Muscle of arm (tissue), 12 donors: Measurements from ENCODE around the gene TRPM4. TPM values are rescaled to one million over a fixed set of nuclear protein-coding genes. Genes with fewer than 3 reads are reported as not detected.
"Not testable (repeated sequence)": the region's sequence is repeated elsewhere in the genome, so short reads cannot be mapped to it uniquely, and the experiment has no call there.

Experiments used
- DNase-seq: peaks from one replicate; pipeline ENCODE4 v3.0.0-alpha.2; 2013
- polyA plus RNA-seq, 12 donors: library from polyadenylated mRNA; unstranded; fragments of 120-200 nt; gene quantifications; one replicate each; pipeline ENCODE4 v1.2.1, GENCODE V29; 2013; ENCODE audit not compliant: insufficient read length in 12 of 12

The TRPM4 gene
- polyA plus RNA-seq, 12 donors = 21.5 to 51.8 (median 32.3) TPM; not detected in 1

GRCh38 chr19:49224441-49224840 is 66.8 kb downstream of the TRPM4 start:
- DNase-seq = not testable (repeated sequence)

- no peak for DNase-seq
Measured at GRCh38 chr19:49224879-49225278, 67.3 kb downstream of the TRPM4 start.

- no peak for DNase-seq
Measured at GRCh38 chr19:49229416-49229815, 71.8 kb downstream of the TRPM4 start.

- DNase-seq = no peak
Measured at GRCh38 chr19:49231389-49231788, 73.8 kb downstream of the TRPM4 start.

- no peak for DNase-seq
Measured at GRCh38 chr19:49231804-49232203, 74.2 kb downstream of the TRPM4 start.

- no peak for DNase-seq
Measured at GRCh38 chr19:49233163-49233562, 75.6 kb downstream of the TRPM4 start.

GRCh38 chr19:49241769-49242168 is 84.2 kb downstream of the TRPM4 start:
- DNase-seq = no peak

GRCh38 chr19:49243129-49243528 is 85.5 kb downstream of the TRPM4 start:
- no peak for DNase-seq

GRCh38 chr19:49243726-49244125 is 86.1 kb downstream of the TRPM4 start:
- no peak for DNase-seq

- DNase-seq = no peak
Measured at GRCh38 chr19:49244256-49244655, 86.7 kb downstream of the TRPM4 start.

GRCh38 chr19:49247676-49248075 is 90.1 kb downstream of the TRPM4 start:
- no peak for DNase-seq

- DNase-seq = no peak
Measured at GRCh38 chr19:49249933-49250332, 92.3 kb downstream of the TRPM4 start.

GRCh38 chr19:49255674-49256073 is 98.1 kb downstream of the TRPM4 start:
- DNase-seq = peak; percentile 18

- DNase-seq = no peak
Measured at GRCh38 chr19:49256691-49257090, 99.1 kb downstream of the TRPM4 start.

Other genes with a start within 250 kb of the TRPM4 start
- under 1 TPM in 9 of 12 donors, not detected in 3; 0.14 to 0.68 (median 0.37) TPM for gene DHDH, start 224.1 kb upstream of the TRPM4 start, polyA plus RNA-seq
- 10 to 100 TPM in 11 of 12 donors, not detected in 1; 28.4 to 50.9 (median 34.7) TPM for gene BAX, start 202.9 kb upstream of the TRPM4 start, polyA plus RNA-seq
- gene FTL, start 192.5 kb upstream of the TRPM4 start, polyA plus RNA-seq = 1,000 to 10,000 TPM in 1 of 12 donors, 100 to 1,000 TPM in 10, not detected in 1; 466 to 1,078 (median 553) TPM
- 100 to 1,000 TPM in 1 of 12 donors, 10 to 100 TPM in 10, not detected in 1; 51.4 to 109 (median 87.1) TPM for gene GYS1, start 164.5 kb upstream of the TRPM4 start, polyA plus RNA-seq
- 10 to 100 TPM in 11 of 12 donors, not detected in 1; 43.6 to 61.1 (median 49.2) TPM for gene RUVBL2, start 163.9 kb upstream of the TRPM4 start, polyA plus RNA-seq
- not detected for gene LHB, start 140.7 kb upstream of the TRPM4 start, polyA plus RNA-seq
- gene CGB3, start 133.5 kb upstream of the TRPM4 start, polyA plus RNA-seq = 1 to 10 TPM in 1 of 12 donors, under 1 TPM in 2, not detected in 9; 0.30 to 2.1 (median 0.59) TPM
- gene CGB2, start 125.9 kb upstream of the TRPM4 start, polyA plus RNA-seq = not detected
- gene CGB1, start 120.9 kb upstream of the TRPM4 start, polyA plus RNA-seq = under 1 TPM in 1 of 12 donors, not detected in 11; 0.30 TPM
- gene CGB5, start 113.9 kb upstream of the TRPM4 start, polyA plus RNA-seq = under 1 TPM in 5 of 12 donors, not detected in 7; 0.17 to 0.92 (median 0.48) TPM
- 1 to 10 TPM in 1 of 12 donors, under 1 TPM in 6, not detected in 5; 0.27 to 1.2 (median 0.71) TPM for gene CGB8, start 108.7 kb upstream of the TRPM4 start, polyA plus RNA-seq
- gene CGB7, start 100.0 kb upstream of the TRPM4 start, polyA plus RNA-seq = 1 to 10 TPM in 4 of 12 donors, under 1 TPM in 6, not detected in 2; 0.33 to 2.1 (median 0.84) TPM
- 10 to 100 TPM in 1 of 12 donors, 1 to 10 TPM in 9, not detected in 2; 2.4 to 14.8 (median 5.4) TPM for gene NTF4, start 93.0 kb upstream of the TRPM4 start, polyA plus RNA-seq
- 10 to 100 TPM in 3 of 12 donors, 1 to 10 TPM in 8, not detected in 1; 2.3 to 13.2 (median 8.1) TPM for gene KCNA7, start 85.1 kb upstream of the TRPM4 start, polyA plus RNA-seq
- gene SNRNP70, start 72.3 kb upstream of the TRPM4 start, polyA plus RNA-seq = 100 to 1,000 TPM; 167 to 329 (median 191) TPM
- 10 to 100 TPM in 6 of 12 donors, 1 to 10 TPM in 4, not detected in 2; 9.1 to 14.9 (median 11.5) TPM for gene LIN7B, start 43.4 kb upstream of the TRPM4 start, polyA plus RNA-seq
- 1 to 10 TPM in 2 of 12 donors, under 1 TPM in 8, not detected in 2; 0.25 to 1.3 (median 0.53) TPM for gene C19orf73, start 38.6 kb upstream of the TRPM4 start, polyA plus RNA-seq
- gene PPFIA3, start 38.2 kb upstream of the TRPM4 start, polyA plus RNA-seq = 10 to 100 TPM in 1 of 12 donors, 1 to 10 TPM in 10, not detected in 1; 4.0 to 38.2 (median 5.9) TPM
- 100 to 1,000 TPM in 10 of 12 donors, 10 to 100 TPM in 1, not detected in 1; 66.9 to 170 (median 128) TPM for gene HRC, start 2.4 kb upstream of the TRPM4 start, polyA plus RNA-seq
- 1 to 10 TPM in 8 of 12 donors, under 1 TPM in 2, not detected in 2; 0.72 to 2.1 (median 1.7) TPM for gene SLC6A16, start 167.4 kb downstream of the TRPM4 start, polyA plus RNA-seq
- gene CD37, start 177.6 kb downstream of the TRPM4 start, polyA plus RNA-seq = 10 to 100 TPM in 10 of 12 donors, 1 to 10 TPM in 1, not detected in 1; 6.8 to 29.3 (median 18.5) TPM
- 100 to 1,000 TPM in 2 of 12 donors, 10 to 100 TPM in 9, not detected in 1; 46.6 to 107 (median 62.5) TPM for gene TEAD2, start 204.6 kb downstream of the TRPM4 start, polyA plus RNA-seq
- gene DKKL1, start 206.1 kb downstream of the TRPM4 start, polyA plus RNA-seq = 1 to 10 TPM in 9 of 12 donors, under 1 TPM in 1, not detected in 2; 0.89 to 3.6 (median 1.6) TPM
- under 1 TPM in 1 of 12 donors, not detected in 11; 0.26 TPM for gene KASH5, start 230.5 kb downstream of the TRPM4 start, polyA plus RNA-seq